ENCODE measurements around the gene GRM7.

The GRM7 gene

DNA sequence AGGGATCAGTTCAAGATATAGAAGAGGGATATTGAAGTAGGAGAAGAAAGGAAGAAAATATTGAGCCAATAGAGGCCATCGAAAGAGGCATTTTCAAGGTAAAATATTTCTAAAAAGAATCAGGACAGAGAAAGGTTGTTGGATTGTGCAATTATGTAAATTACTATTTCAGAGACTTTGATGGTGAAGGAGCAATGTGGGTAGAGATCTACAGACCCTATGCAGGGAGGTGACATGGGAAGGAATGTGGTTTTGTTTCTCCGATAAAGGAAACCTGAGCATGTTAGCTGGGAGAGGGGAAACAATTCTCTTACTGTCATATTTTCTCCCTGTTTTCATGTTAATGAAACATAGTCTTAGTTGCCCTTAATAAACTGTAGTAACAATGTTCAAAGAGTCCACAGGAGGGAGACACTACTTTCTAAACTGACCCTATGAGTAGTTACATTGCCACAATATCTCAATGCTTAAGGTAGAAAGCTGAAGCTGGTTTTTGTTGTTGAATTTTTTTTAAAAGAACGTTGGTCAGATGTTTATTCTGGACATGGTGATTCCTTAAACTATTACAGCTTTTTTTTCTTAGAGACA is 133.3 kb downstream of the GRM7 start:
- TF ChIP-seq, protein P1, sequence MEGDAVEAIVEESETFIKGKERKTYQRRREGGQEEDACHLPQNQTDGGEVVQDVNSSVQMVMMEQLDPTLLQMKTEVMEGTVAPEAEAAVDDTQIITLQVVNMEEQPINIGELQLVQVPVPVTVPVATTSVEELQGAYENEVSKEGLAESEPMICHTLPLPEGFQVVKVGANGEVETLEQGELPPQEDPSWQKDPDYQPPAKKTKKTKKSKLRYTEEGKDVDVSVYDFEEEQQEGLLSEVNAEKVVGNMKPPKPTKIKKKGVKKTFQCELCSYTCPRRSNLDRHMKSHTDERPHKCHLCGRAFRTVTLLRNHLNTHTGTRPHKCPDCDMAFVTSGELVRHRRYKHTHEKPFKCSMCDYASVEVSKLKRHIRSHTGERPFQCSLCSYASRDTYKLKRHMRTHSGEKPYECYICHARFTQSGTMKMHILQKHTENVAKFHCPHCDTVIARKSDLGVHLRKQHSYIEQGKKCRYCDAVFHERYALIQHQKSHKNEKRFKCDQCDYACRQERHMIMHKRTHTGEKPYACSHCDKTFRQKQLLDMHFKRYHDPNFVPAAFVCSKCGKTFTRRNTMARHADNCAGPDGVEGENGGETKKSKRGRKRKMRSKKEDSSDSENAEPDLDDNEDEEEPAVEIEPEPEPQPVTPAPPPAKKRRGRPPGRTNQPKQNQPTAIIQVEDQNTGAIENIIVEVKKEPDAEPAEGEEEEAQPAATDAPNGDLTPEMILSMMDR (IDR thresholded peaks at IDR 0.05; ENCODE audit: control insufficient read depth, insufficient read depth, low read depth, low read length, missing control alignments) = no peak
- DNase-seq (ENCODE audit: low read depth) = no peak

DNA sequence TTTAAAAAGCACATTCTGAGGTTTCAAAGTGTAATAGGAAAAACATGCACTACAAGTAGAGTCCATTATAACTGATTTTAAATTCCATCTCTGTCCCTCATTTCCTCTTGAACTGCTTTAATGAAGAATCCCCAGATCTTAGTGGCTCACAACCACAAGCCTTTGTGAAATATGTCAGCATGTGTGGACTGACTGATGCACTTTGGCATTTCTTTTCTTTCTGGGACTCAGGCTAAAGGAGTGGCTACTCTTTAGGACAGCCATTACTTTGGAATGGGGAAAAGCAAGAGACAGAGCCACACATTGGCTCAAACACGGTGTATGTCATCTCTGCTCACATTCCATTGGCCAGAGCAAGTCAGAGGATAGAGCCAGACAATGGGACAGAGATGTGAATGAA is 139.6 kb downstream of the GRM7 start:
- DNase-seq (ENCODE audit: low read depth) = no peak
- TF ChIP-seq, protein P1 (IDR thresholded peaks at IDR 0.05; ENCODE audit: control insufficient read depth, insufficient read depth, low read depth, low read length, missing control alignments) = no peak
- H3K4me3 ChIP-seq (ENCODE audit: control insufficient read depth, low read depth, low read length) = no peak overlapping the region

More for the DNA sequence above, 133.3 kb downstream of the GRM7 start:
- H3K4me3 ChIP-seq (ENCODE audit: control insufficient read depth, low read depth, low read length) = no peak overlapping the region

DNA sequence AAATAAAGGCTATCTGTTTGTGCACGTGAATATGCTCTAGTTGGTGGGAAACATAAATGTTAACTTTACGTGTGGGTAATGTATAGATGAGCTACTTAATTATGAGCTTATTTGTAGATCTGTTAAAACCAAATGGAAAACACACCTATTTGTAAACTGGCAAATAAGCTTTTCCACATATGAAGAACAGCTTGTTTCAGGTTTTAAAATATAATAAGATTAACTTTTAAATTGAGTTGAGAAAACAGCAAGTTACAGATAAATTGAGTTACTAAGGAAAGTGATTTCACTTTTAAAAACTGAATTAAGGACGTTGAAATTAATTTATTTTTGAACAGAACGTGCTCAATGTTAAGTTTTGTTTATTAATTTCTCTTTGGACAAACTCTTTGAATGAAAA is 140.5 kb downstream of the GRM7 start:
- DNase-seq (ENCODE audit: low read depth) = no peak
- TF ChIP-seq, protein P1 (IDR thresholded peaks at IDR 0.05; ENCODE audit: control insufficient read depth, insufficient read depth, low read depth, low read length, missing control alignments) = no peak
- H3K4me3 ChIP-seq (ENCODE audit: control insufficient read depth, low read depth, low read length) = no peak overlapping the region

DNA sequence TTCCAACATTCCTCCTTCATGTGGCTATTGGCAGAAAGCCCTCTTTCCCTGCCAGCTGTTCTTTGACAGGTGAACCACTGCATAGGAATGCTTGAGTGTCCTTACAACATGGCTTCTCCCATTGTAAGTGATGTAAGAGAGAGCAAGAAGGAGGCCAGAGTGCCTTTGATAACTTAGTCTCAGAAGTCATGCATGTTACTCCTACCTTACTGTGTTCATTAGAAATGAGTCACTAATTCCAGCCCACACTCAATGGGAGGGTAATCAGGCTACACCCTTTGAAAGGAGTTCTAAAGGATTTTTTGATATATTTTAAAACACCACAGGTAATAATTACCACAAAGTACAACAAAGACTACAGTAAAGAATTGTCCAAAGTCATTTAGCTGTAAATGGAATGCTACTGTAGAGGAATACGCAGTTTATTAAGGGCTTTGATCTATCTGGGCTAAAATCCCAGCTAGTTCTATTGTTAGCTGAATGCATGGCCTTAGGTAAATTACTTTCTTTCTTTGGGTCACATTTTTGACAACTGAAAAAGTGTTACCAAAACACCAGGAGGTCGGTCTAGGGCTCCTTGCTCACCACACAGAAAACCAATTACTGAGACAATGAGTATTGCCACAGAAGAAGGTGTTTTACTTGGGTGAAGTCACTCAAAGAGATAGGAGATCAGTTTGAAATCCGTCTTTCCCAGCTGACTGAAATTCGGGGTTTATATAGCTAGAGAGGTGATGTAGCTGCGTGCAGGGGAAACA is 154.9 kb downstream of the GRM7 start:
- no peak for DNase-seq (ENCODE audit: low read depth)
- TF ChIP-seq, protein P1 (IDR thresholded peaks at IDR 0.05; ENCODE audit: control insufficient read depth, insufficient read depth, low read depth, low read length, missing control alignments) = no peak
- no peak overlapping the region for H3K4me3 ChIP-seq (ENCODE audit: control insufficient read depth, low read depth, low read length)

DNA sequence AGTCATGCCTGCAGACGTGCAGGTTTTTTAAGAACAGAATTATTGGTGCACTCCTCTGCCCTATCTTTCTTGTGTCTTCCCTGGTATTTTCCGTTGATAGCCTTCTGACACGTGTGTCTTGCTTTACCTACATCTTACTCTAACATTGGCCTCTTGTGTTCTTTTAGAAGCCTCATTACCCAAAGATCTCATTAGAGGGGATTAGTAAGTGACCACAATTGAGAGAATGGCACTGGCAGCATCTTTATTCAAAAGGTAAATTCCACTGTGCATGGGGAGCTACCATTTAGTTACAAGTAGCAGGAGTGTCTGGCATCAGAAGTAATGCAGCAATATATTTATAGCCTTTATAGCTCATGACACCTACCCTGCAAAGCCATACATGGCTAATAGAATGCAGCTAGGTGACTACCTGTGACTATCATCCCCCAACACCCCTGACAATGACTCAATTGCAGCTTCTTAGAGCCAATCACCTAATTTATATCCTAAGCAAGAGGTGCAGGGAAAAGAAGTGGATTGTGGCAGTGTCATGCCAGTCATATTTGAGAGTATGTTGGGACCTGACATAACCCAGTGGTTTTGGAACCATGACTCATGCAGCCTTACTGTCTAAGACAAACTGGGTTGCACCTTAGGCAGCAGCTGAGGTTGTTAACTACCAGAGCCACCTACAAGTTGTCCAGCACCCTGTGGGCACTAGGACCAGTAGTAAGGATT is 164.8 kb downstream of the GRM7 start:
- no peak for DNase-seq (ENCODE audit: low read depth)
- H3K4me3 ChIP-seq (ENCODE audit: control insufficient read depth, low read depth, low read length) = no peak overlapping the region
- TF ChIP-seq, protein P1 (IDR thresholded peaks at IDR 0.05; ENCODE audit: control insufficient read depth, insufficient read depth, low read depth, low read length, missing control alignments) = no peak

DNA sequence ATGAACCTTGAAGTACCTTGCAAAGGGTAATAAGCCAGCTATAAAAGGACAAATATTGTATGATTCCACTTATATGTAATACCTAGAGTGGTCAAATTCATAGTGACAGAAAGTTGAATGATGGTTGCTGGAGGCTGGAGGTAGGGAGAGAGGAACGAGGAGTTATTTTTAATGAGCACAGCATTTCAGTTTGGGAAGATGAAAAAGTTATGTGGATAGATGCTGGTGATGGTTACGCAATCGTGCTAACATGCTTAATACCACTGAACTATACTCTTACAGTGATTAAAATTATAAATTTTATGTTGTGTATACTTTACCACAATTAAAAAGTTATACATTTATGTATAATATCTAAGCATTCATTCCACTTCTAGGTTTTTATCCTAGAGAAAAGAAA is 168.6 kb downstream of the GRM7 start:
- TF ChIP-seq, protein P1 (IDR thresholded peaks at IDR 0.05; ENCODE audit: control insufficient read depth, insufficient read depth, low read depth, low read length, missing control alignments) = no peak

More for the DNA sequence above, 168.6 kb downstream of the GRM7 start:
- no peak overlapping the region for H3K4me3 ChIP-seq (ENCODE audit: control insufficient read depth, low read depth, low read length)
- DNase-seq (ENCODE audit: low read depth) = no peak
